GM21529 (cell line): ENCODE measurements around the gene ANKRD44.

Experiments
- ATAC-seq: cut with Tn5 transposase; IDR thresholded peaks from one replicate; pipeline ENCODE4 v1.9.1; 2021; ENCODE audit not compliant: unreplicated experiment

The ANKRD44 gene

GRCh38 chr2:197322724-197323720, 12.4 kb upstream of the ANKRD44 start:
- peak; percentile 53 for ATAC-seq

- no peak for ATAC-seq
Measured at GRCh38 chr2:197322143-197322542, 11.6 kb upstream of the ANKRD44 start.

GRCh38 chr2:197315371-197315770, 4.8 kb upstream of the ANKRD44 start:
- ATAC-seq = no peak

- no peak for ATAC-seq
Measured at GRCh38 chr2:197312186-197312585, 1.6 kb upstream of the ANKRD44 start.

- no peak for ATAC-seq
Measured at GRCh38 chr2:197311421-197312033, 947 bp upstream of the ANKRD44 start.

- no peak for ATAC-seq
Measured at GRCh38 chr2:197310987-197311420, 424 bp upstream of the ANKRD44 start.

GRCh38 chr2:197309691-197310231, 819 bp downstream of the ANKRD44 start:
- no peak for ATAC-seq

- no peak for ATAC-seq
Measured at GRCh38 chr2:197308996-197309690, 1.4 kb downstream of the ANKRD44 start.

- ATAC-seq = no peak
Measured at GRCh38 chr2:197308585-197308984, 2.0 kb downstream of the ANKRD44 start.

- ATAC-seq = peak; percentile 20
Measured at GRCh38 chr2:197307933-197308521, 2.6 kb downstream of the ANKRD44 start.

- ATAC-seq = no peak
Measured at GRCh38 chr2:197307236-197307932, 3.2 kb downstream of the ANKRD44 start.

- no peak for ATAC-seq
Measured at GRCh38 chr2:197306696-197307040, 3.9 kb downstream of the ANKRD44 start.

GRCh38 chr2:197306024-197306695, 4.4 kb downstream of the ANKRD44 start:
- ATAC-seq = no peak

- ATAC-seq = peak; percentile 30
Measured at GRCh38 chr2:197304556-197305011, 6.0 kb downstream of the ANKRD44 start.

GRCh38 chr2:197300139-197300538, 10.4 kb downstream of the ANKRD44 start:
- ATAC-seq = no peak

- no peak for ATAC-seq
Measured at GRCh38 chr2:197298609-197299008, 12.0 kb downstream of the ANKRD44 start.

GRCh38 chr2:197297772-197298318, 12.7 kb downstream of the ANKRD44 start:
- ATAC-seq = no peak

- ATAC-seq = no peak
Measured at GRCh38 chr2:197297266-197297665, 13.3 kb downstream of the ANKRD44 start.

- ATAC-seq = no peak
Measured at GRCh38 chr2:197296835-197297234, 13.7 kb downstream of the ANKRD44 start.
